ENCODE measurements around the gene UFM1. TPM values are rescaled to one million over a fixed set of nuclear protein-coding genes. Genes with fewer than 3 reads are reported as not detected.

UFM1 gene
- total RNA-seq (2021; ENCODE audit: unreplicated experiment) (34.6 TPM), Bru-seq, nascent RNA (percentile 92 among the genes with signal in this experiment), BruChase-seq, experiment 1, labeled RNA remaining after a 2-hour chase (percentile 95 among the genes with signal in this experiment), BruChase-seq, experiment 2, labeled RNA remaining after a 6-hour chase (percentile 96 among the genes with signal in this experiment)
- 25.7 TPM for polyA plus RNA-seq (2012; ENCODE audit: insufficient read length)
- long read RNA-seq, transcript UFM1-201 (6 exons, 3,138 nt): major isoform, 99 of 149 reads
- long read RNA-seq, partial matches to known transcripts: 22 of 149 reads
- long read RNA-seq, other reads (novel, unspliced or antisense): 24 of 149 reads

- ChIA-PET POLR2A (interaction anchor here (0.8 kb wide), 1 partner anchor 14 kb away, joined by 4 read pairs; no protein-coding TSS in a partner anchor), CTCF (no interaction called here)
- BruUV-seq (replicated peaks): no TSS peak
- peak within 1 kb of the TSS; percentile 78 to 97 for H3K4me3 ChIP-seq (ENCODE audit: low read depth in 2 of 2, low read length in 2 of 2)
- H3K27me3 ChIP-seq (ENCODE audit: control insufficient read depth, insufficient read depth, low read length): no peaks in the 10 kb centered on the region
- H3K4me1 ChIP-seq (ENCODE audit: control insufficient read depth, insufficient read depth, low read length): peaks cover 8% of the 10 kb centered on the region; the same call in 1 of the 2 replicates
- TF ChIP-seq REST (IDR thresholded peaks at IDR 0.05; ENCODE audit: insufficient read depth in 1 of 2, low read depth in 2 of 2, low read length in 1 of 2): no peak
- TF ChIP-seq TCF7L2 (IDR thresholded peaks at IDR 0.05; ENCODE audit: low read depth, low read length): no peak
- TF ChIP-seq POLR2AphosphoS5 (IDR thresholded peaks at IDR 0.05; ENCODE audit: low read depth, low read length): peak; percentile 43
- TF ChIP-seq CTCF (IDR thresholded peaks at IDR 0.05): no peak
- TF ChIP-seq SIN3A (IDR thresholded peaks at IDR 0.05; ENCODE audit: borderline replicate concordance, insufficient read depth, low read depth, low read length): 0 out of 2 replicates have a peak, but pooled peaks have one; percentile 25
- peaks cover 12% of the 10 kb centered on the region for H3K36me3 ChIP-seq (ENCODE audit: control insufficient read depth, insufficient read depth, low read length)
- in situ Hi-C loops (cut with HindIII; ENCODE audit: low pct_unique_long_range_greater_than_20kb, low sequenced_read_pairs): no loop called here
- intact Hi-C loops (cut with micrococcal nuclease; ENCODE audit: unreplicated experiment): no loop called here
- DNase-seq (ENCODE audit: low read depth, low spot score): peak; percentile 75
- peak; percentile 99 for ATAC-seq
- H3K27ac ChIP-seq (ENCODE audit: low read length): peak within 1 kb of the TSS; percentile 94
- H3K9me3 ChIP-seq (ENCODE audit: control insufficient read depth, insufficient read depth, low read depth, low read length): no peaks in the 10 kb centered on the region
These were observed at the start of gene UFM1 for GRCh38 chr13:38349390-38350113. Gene UFM1 (plus strand): TSS chr13:38349851. CDS start chr13:38349920, 69 bp downstream.

GRCh38 chr13:38301236-38301635 is 48.4 kb upstream of the UFM1 start:
- no peaks in the 10 kb centered on the region for H3K9me3 ChIP-seq (ENCODE audit: control insufficient read depth, insufficient read depth, low read depth, low read length)
- no TSS peak for BruUV-seq (replicated peaks)
- intact Hi-C loops (cut with micrococcal nuclease; ENCODE audit: unreplicated experiment) (no loop called here), in situ Hi-C loops (cut with HindIII; ENCODE audit: low pct_unique_long_range_greater_than_20kb, low sequenced_read_pairs) (no loop called here)
- ATAC-seq: no peak
- H3K4me1 ChIP-seq (ENCODE audit: control insufficient read depth, insufficient read depth, low read length): no peaks in the 10 kb centered on the region
- no peaks in the 10 kb centered on the region for H3K27me3 ChIP-seq (ENCODE audit: control insufficient read depth, insufficient read depth, low read length)
- TF ChIP-seq CTCF (IDR thresholded peaks at IDR 0.05): no peak
- TF ChIP-seq SIN3A (IDR thresholded peaks at IDR 0.05; ENCODE audit: borderline replicate concordance, insufficient read depth, low read depth, low read length): no peak
- ChIA-PET POLR2A (no interaction called here), CTCF (no interaction called here)
- no peaks in the 10 kb centered on the region for H3K36me3 ChIP-seq (ENCODE audit: control insufficient read depth, insufficient read depth, low read length)
- H3K27ac ChIP-seq (ENCODE audit: low read length): no peak overlapping the region
- no peak overlapping the region for H3K4me3 ChIP-seq (ENCODE audit: low read depth in 2 of 2, low read length in 2 of 2)
- DNase-seq (ENCODE audit: low read depth, low spot score): no peak

Data from Panc1 (cell line).